Loucy (cell line): ENCODE data around the gene BICD1.

ENCODE experiments used
- H2AFZ ChIP-seq: fragments of 200-600 bp; sonication (generic); 2 replicates; pipeline ENCODE4 v1.6.0; 2016; ENCODE audit warnings: antibody characterized with exemption, mild to moderate bottlenecking, low read length, moderate library complexity
- H3F3A ChIP-seq: fragments of 200-600 bp; 2 replicates; pipeline ENCODE4 v1.6.0; 2016; ENCODE audit warnings: antibody characterized with exemption, low read depth, mild to moderate bottlenecking
- H3K27me3 ChIP-seq: fragments of 200-600 bp; sonication (generic); 2 replicates; pipeline ENCODE4 v1.6.1; 2014; ENCODE audit warnings: low read length, mild to moderate bottlenecking; ENCODE audit not compliant: insufficient read depth, poor library complexity, severe bottlenecking
- H3K36me3 ChIP-seq: fragments of 200-600 bp; sonication (generic); 2 replicates; pipeline ENCODE4 v1.6.1; 2016; ENCODE audit warnings: low read length; ENCODE audit not compliant: insufficient read depth
- H3K4me1 ChIP-seq: fragments of 200-600 bp; sonication (generic); 2 replicates; pipeline ENCODE4 v1.5.1; 2014; ENCODE audit warnings: low read length, mild to moderate bottlenecking; ENCODE audit not compliant: insufficient read depth, poor library complexity, severe bottlenecking
- H3K4me2 ChIP-seq: fragments of 200-600 bp; sonication (generic); 2 replicates; pipeline ENCODE4 v1.6.0; 2014; ENCODE audit warnings: antibody characterized with exemption, low read length, low read depth, mild to moderate bottlenecking; ENCODE audit not compliant: poor library complexity, severe bottlenecking
- H3K4me3 ChIP-seq: fragments of 200-600 bp; sonication (generic); 2 replicates; pipeline ENCODE4 v1.5.1; 2014; ENCODE audit warnings: low read length, mild to moderate bottlenecking, mixed read lengths; ENCODE audit not compliant: poor library complexity, severe bottlenecking
- H3K79me2 ChIP-seq: fragments of 200-600 bp; sonication (generic); 2 replicates; pipeline ENCODE4 v1.6.1; 2014; ENCODE audit warnings: low read length; ENCODE audit not compliant: insufficient read depth
- H3K9ac ChIP-seq: fragments of 200-600 bp; sonication (generic); 2 replicates; pipeline ENCODE4 v1.6.0; 2014; ENCODE audit warnings: mild to moderate bottlenecking, low read depth, low read length, moderate library complexity; ENCODE audit not compliant: poor library complexity, severe bottlenecking
- H3K9me2 ChIP-seq: fragments of 200-600 bp; sonication (generic); replicated peaks from 2 replicates; pipeline ENCODE4 v1.6.1; 2016; ENCODE audit warnings: low read depth, low read length, mixed read lengths
- H3K9me3 ChIP-seq: fragments of 200-600 bp; sonication (generic); 2 replicates; pipeline ENCODE4 v1.6.1; 2014; ENCODE audit warnings: mild to moderate bottlenecking, antibody characterized with exemption, low read length, low read depth; ENCODE audit not compliant: insufficient read depth
- H4K20me1 ChIP-seq: fragments of 200-600 bp; sonication (generic); 2 replicates; pipeline ENCODE4 v1.6.0; 2014; ENCODE audit warnings: antibody characterized with exemption, low read length, mild to moderate bottlenecking; ENCODE audit not compliant: insufficient read depth, poor library complexity, severe bottlenecking
- EZH2phosphoT487 ChIP-seq: fragments of 200-600 bp; IDR thresholded peaks from 2 replicates; pipeline ENCODE4 v1.6.1; 2018; ENCODE audit warnings: antibody characterized with exemption, mild to moderate bottlenecking, moderate library complexity, borderline replicate concordance
- TF ChIP-seq, protein P1 (sequence below): fragments of 200-600 bp; sonication (generic); conservative IDR thresholded peaks from 2 replicates; pipeline ENCODE4 v1.5.1; 2014; ENCODE audit warnings: mild to moderate bottlenecking, antibody characterized with exemption, low read length

The BICD1 gene

GRCh38 chr12:32159925-32160324 lies 53.3 kb downstream of the BICD1 start:
- Histone ChIP-seq H3K9ac (no peak overlapping the region), H3K36me3 (no peaks in the 10 kb centered on the region; the same call in 1 of the 2 replicates), H4K20me1 (no peaks in the 10 kb centered on the region), H3K4me2 (no peak overlapping the region), H2AFZ (no peak overlapping the region), H3K4me1 (no peaks in the 10 kb centered on the region), H3K79me2 (no peaks in the 10 kb centered on the region), H3K27me3 (no peaks in the 10 kb centered on the region), H3K9me3 (no peaks in the 10 kb centered on the region), H3K4me3 (no peak overlapping the region), H3F3A (no peaks in the 10 kb centered on the region), H3K9me2 (no peaks in the 10 kb centered on the region)
- TF ChIP-seq, protein P1, sequence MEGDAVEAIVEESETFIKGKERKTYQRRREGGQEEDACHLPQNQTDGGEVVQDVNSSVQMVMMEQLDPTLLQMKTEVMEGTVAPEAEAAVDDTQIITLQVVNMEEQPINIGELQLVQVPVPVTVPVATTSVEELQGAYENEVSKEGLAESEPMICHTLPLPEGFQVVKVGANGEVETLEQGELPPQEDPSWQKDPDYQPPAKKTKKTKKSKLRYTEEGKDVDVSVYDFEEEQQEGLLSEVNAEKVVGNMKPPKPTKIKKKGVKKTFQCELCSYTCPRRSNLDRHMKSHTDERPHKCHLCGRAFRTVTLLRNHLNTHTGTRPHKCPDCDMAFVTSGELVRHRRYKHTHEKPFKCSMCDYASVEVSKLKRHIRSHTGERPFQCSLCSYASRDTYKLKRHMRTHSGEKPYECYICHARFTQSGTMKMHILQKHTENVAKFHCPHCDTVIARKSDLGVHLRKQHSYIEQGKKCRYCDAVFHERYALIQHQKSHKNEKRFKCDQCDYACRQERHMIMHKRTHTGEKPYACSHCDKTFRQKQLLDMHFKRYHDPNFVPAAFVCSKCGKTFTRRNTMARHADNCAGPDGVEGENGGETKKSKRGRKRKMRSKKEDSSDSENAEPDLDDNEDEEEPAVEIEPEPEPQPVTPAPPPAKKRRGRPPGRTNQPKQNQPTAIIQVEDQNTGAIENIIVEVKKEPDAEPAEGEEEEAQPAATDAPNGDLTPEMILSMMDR, result no peak
- TF ChIP-seq EZH2phosphoT487, result no peak

GRCh38 chr12:32161058-32161457 lies 54.4 kb downstream of the BICD1 start:
- Histone ChIP-seq H3K9ac (no peak overlapping the region), H3K4me2 (no peak overlapping the region), H3F3A (no peaks in the 10 kb centered on the region), H3K27me3 (no peaks in the 10 kb centered on the region), H2AFZ (no peak overlapping the region), H3K79me2 (no peaks in the 10 kb centered on the region), H4K20me1 (no peaks in the 10 kb centered on the region), H3K36me3 (no peaks in the 10 kb centered on the region; the same call in 1 of the 2 replicates), H3K9me3 (no peaks in the 10 kb centered on the region), H3K4me1 (no peaks in the 10 kb centered on the region), H3K9me2 (no peaks in the 10 kb centered on the region), H3K4me3 (no peak overlapping the region)
- TF ChIP-seq, protein P1, result no peak
- TF ChIP-seq EZH2phosphoT487, result no peak

DNA sequence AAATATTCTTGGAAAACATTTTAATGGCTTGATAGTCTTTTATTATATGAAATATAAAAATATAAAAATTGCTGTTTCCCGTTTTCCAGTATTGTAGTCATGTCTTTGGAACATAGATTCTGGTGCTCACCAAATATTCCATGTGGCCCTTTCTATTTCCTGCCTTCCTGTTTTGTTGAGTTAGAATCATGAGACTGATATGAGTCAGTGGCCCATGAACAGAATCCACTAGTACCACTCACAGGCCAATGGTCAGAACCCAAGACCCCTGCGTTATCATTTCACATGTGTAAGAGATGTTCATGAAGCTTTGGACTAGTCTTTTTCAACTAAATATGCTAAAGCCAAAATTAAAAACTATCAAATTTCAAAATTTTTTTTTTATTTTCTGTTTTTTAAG lies 56.9 kb downstream of the BICD1 start:
- Histone ChIP-seq H2AFZ (no peak overlapping the region), H3K9me3 (no peaks in the 10 kb centered on the region), H3K4me2 (no peak overlapping the region), H3K4me3 (no peak overlapping the region), H3K27me3 (no peaks in the 10 kb centered on the region), H3F3A (no peaks in the 10 kb centered on the region), H3K36me3 (no peaks in the 10 kb centered on the region; the same call in 1 of the 2 replicates), H3K4me1 (no peaks in the 10 kb centered on the region), H3K9me2 (no peaks in the 10 kb centered on the region), H3K9ac (no peak overlapping the region), H3K79me2 (no peaks in the 10 kb centered on the region), H4K20me1 (no peaks in the 10 kb centered on the region)
- TF ChIP-seq, protein P1, result no peak
- no peak for TF ChIP-seq EZH2phosphoT487
